T-helper 1 cell treated with Interleukin-12 subunit alpha and Interleukin-12 subunit beta and Interleukin-4 antibody, amounts not matched to agents 30 ng/mL and 1 ng/mL, for 36 hours (primary cell): ENCODE data around the gene HEG1. TPM values are rescaled to one million over a fixed set of nuclear protein-coding genes. Genes with fewer than 3 reads are reported as not detected.
"Not testable (repeated sequence)": the region's sequence is repeated elsewhere in the genome, so short reads cannot be mapped to it uniquely, and the experiment has no call there.

ENCODE experiments used
- intact Hi-C: fragments of 100-400 bp; cut with micrococcal nuclease; formaldehyde crosslinking; loops from one replicate; pipeline ENCODE4 v1.15.1; 2024
- total RNA-seq: library from RNA; stranded (reverse); gene quantifications from 2 replicates; pipeline ENCODE4 v1.2.3, GENCODE V29; 2022

The HEG1 gene
- total RNA-seq: 39.9 and 44.6 TPM in 2 replicates

- intact Hi-C loops: loop anchor here (1.0 to 10.0 kb wide), 8 partner anchors 32 to 1649 kb away; partner anchors contain the start of genes CHCHD6, HACD2, OSBPL11 and ZNF148
Measured at GRCh38 chr3:125055913-125056745, at the start of gene HEG1. Gene HEG1, minus strand, starts transcription at chr3:125055997. Its CDS starts 107 bp downstream, at chr3:125055890.

DNA sequence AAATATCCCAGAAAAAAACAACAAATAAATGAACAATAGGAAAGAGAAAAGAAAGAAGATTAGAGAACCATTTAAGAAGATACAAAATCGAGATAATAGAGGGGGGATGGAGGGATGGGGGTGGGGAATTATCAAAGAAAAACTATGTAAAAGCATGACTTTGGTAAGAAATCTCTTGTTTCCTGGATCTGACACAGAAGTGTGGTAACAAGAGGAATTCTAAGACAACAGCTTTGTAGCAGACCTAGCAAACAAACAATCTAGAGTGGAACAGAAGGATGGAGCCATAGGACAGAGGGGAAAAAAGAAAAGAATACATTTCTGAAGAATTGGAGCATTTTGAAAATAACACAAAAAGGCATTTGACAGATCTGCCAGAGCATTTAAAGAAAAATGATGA, 49.3 kb upstream of the HEG1 start:
- intact Hi-C loops: no loop called here

- intact Hi-C loops: no loop called here
Measured at GRCh38 chr3:125104639-125105038, 48.8 kb upstream of the HEG1 start.

- intact Hi-C loops: no loop called here
Measured at GRCh38 chr3:125103406-125103805, 47.6 kb upstream of the HEG1 start.

DNA sequence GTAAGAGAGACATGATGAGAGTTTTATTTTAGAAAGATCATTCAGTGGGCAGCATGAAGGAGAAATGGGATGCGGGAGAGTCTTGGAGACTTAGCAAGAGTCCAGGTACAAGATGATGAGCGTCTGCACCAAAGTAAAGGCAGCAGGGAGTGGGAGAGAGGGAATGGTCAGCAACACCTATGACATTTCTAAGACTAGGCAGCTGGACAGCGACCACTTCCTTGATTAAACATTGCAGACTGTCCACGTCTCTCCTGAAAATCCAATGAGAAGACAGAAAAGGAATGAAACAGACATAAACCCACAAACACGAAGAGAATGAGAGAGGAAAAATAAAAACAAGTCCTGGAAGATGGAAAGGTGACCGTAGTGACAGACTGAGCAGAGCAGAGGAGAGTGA, 46.7 kb upstream of the HEG1 start:
- intact Hi-C loops: no loop called here

DNA sequence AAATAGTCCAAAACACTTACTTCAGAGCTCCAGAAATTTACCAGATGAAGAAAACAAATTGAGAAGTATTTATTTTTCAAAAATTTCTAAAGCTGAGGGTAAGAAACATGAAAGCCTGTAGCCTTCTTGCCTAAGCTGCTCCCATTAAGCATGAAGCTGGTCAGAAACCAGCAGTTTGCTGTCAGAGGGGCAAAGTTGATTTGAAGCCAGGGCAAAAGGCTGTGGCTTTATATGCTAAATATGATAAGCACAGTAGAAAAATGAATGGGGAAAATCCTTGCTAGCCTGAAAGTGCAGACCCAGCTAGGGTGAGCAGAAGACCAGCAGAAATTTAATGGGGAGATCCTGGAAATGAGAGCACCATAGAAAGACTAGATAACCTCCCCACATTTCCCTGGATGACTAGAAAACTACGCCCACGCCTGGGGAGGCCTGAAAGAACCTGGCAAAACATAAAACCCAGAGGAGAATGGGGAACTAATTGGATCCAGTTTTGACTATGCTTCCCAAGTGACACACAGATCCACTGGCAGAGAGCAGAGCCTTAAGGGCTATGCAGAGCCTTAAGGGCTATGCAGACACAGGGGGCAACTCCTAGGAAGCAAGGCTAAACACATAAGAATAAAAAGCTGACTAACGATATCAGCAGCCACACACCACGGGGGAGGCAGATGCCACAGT, 43.0 kb upstream of the HEG1 start:
- intact Hi-C loops: no loop called here

- intact Hi-C loops: no loop called here
Measured at GRCh38 chr3:125090649-125091048, 34.9 kb upstream of the HEG1 start.

GRCh38 chr3:125087768-125088391, 32.1 kb upstream of the HEG1 start:
- intact Hi-C loops: no loop called here

- intact Hi-C loops: no loop called here
Measured at GRCh38 chr3:125085166-125085565, 29.4 kb upstream of the HEG1 start.

DNA sequence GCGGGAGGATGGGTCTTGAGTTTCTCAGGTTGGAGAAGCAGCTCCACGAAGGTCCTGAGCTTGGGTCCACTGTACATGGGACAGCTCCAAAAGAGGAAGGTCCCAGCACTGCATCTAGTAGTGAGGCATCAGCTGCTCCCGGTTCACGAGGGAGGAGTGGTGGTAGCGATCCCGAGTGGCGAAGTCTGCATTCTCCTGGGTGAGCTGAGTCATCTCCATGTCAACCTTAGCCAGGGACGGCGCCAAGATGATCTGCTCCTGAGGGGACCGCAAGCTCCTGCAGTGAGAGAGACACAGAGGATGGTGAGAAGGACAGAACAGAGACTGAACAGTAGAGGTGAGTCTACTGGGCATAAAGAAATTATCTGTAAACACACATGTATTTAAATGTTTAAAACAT, 28.0 kb upstream of the HEG1 start:
- intact Hi-C loops: no loop called here

DNA sequence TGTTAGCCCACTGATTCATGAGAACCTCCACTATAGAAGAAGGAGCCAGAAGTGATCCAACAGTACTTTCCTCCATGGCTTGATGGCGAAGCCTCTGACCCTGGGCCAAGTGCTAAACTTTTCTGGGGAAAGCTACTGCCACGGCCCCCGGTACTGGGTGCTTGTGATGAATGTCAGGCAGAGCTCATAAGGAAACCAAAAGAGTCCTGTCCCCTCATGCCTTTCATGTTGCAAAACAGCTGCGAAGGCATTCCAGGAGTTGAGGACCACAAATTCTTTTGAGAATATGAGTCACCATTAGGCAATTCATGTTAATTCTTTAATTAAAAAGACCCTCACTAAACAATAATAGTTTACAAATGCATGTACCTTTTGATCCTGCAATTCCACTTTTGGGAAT, 26.5 kb upstream of the HEG1 start:
- intact Hi-C loops: not testable (repeated sequence)

GRCh38 chr3:125080077-125080476, 24.3 kb upstream of the HEG1 start:
- intact Hi-C loops: no loop called here

- intact Hi-C loops: no loop called here
Measured at GRCh38 chr3:125079675-125080045, 23.9 kb upstream of the HEG1 start.

DNA sequence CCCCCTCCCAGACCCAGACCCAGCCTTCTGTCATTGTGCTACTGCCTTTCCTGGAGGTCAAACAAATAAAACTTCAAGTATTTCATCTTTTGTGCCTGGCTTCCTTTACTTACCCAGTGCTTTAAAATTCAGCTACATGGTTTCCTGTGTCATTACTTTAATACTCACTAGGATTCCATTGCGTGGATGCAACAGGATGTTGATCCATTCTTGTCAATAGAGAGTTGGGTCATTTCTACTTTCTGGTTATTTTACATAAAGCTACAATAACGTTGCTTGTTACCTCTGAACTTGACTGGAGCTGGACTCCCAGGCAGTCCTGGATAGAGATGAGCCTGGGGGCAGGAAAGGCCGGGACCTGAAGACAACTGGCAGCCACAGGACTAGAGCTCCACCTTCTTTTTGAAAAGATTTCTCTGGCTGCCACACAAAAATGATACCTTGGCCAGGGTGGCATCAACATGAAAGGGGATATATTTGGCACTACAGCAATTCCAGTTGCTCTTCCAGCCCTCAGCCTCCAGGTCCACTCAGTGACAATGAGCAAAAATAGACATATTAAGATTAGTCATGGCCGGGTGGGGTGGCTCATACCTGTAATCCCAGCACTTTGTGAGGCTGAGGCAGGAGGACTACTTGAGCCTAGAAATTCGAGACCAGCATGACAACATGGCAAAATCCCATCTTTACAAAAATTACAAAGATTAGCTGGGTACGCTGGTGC, 23.3 kb upstream of the HEG1 start:
- intact Hi-C loops: no loop called here

GRCh38 chr3:125077864-125078263, 22.1 kb upstream of the HEG1 start:
- intact Hi-C loops: no loop called here

GRCh38 chr3:125076464-125076863, 20.7 kb upstream of the HEG1 start:
- intact Hi-C loops: no loop called here

DNA sequence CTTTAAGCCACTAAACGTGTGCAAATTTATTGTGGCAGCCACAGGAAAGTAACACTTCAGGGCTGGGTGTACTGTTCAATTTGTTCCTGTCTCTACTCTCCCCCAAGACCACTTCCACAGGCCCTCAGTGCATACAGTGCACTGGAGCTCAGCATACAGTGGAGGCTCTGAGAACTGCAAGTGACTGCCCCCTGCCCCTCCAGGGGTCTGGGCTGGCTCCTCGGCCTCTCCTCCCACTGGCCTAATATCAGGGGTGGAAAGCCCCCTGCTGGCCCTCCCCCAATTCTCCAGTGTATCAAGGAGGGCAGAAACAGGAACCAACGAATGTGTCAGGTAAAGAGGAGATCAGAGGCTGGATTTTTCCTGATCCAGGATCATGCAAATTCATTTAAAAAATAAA, 19.9 kb upstream of the HEG1 start:
- intact Hi-C loops: no loop called here

- intact Hi-C loops: no loop called here
Measured at GRCh38 chr3:125073390-125073905, 17.7 kb upstream of the HEG1 start.

DNA sequence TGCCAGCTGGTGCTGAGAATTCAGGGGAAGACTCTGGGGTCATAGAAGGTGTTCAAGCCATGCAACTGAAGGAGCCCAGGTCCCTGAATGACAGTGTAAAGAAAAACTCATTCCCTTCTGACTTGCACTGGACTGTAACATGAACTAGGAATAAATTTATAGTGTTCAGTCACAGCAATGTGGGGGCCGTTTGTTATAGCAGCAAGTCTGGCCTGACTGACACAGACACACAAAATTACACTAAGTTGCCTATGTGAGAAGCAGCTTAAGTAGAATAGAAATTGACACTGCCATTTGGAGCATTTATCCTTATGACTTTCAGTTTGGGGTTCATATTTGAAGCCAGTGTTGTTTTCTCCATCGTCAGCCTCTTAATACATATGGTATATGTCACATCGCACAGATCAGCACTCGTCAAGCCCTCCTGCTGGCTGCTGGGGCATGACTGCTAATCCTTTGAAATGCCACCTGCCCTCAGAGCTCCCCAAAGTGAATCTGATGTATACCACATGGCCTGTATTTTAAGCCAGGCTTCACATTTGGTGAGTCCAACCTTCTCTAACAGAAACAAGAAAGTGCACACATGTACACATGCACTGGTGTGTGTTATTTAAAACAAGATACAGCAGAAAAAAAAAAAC, 17.1 kb upstream of the HEG1 start:
- intact Hi-C loops: no loop called here

- intact Hi-C loops: no loop called here
Measured at GRCh38 chr3:125072301-125072700, 16.5 kb upstream of the HEG1 start.
